ENCODE data around the gene ZNF622.

The ZNF622 gene

DNA sequence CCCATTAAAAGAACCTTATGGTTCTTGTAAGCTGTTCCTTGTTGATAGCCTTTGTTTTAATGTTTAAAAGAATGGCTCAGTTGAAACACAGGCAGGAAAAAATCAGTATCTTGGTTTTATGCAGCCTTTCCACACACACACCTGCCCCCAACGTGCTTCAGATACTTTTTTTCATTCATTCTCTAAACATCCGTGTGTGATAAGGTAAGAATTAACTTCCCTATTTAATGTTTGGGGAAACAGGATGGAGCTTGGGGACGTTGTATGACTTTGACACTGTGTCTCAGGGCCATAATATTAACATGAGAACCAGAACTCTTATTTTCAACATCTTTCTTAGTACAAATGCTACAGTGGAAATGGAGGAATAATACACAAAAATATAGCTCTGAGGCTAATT, 5.8 kb upstream of the ZNF622 start:
- H3K27me3 Mint-ChIP-seq (ENCODE audit: low read depth) = no peaks in the 10 kb centered on the region
- H3K27ac Mint-ChIP-seq = no peak overlapping the region
- no peaks in the 10 kb centered on the region for H3K9me3 Mint-ChIP-seq
- no peak overlapping the region for H3K4me3 Mint-ChIP-seq
- TF ChIP-seq, protein P1, sequence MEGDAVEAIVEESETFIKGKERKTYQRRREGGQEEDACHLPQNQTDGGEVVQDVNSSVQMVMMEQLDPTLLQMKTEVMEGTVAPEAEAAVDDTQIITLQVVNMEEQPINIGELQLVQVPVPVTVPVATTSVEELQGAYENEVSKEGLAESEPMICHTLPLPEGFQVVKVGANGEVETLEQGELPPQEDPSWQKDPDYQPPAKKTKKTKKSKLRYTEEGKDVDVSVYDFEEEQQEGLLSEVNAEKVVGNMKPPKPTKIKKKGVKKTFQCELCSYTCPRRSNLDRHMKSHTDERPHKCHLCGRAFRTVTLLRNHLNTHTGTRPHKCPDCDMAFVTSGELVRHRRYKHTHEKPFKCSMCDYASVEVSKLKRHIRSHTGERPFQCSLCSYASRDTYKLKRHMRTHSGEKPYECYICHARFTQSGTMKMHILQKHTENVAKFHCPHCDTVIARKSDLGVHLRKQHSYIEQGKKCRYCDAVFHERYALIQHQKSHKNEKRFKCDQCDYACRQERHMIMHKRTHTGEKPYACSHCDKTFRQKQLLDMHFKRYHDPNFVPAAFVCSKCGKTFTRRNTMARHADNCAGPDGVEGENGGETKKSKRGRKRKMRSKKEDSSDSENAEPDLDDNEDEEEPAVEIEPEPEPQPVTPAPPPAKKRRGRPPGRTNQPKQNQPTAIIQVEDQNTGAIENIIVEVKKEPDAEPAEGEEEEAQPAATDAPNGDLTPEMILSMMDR (IDR thresholded peaks at IDR 0.05; ENCODE audit: unreplicated experiment in 3 of 3) = no peak
- H3K36me3 Mint-ChIP-seq (ENCODE audit: low read depth) = peaks cover 4% of the 10 kb centered on the region
- H3K4me1 Mint-ChIP-seq = peaks cover 34% of the 10 kb centered on the region

DNA sequence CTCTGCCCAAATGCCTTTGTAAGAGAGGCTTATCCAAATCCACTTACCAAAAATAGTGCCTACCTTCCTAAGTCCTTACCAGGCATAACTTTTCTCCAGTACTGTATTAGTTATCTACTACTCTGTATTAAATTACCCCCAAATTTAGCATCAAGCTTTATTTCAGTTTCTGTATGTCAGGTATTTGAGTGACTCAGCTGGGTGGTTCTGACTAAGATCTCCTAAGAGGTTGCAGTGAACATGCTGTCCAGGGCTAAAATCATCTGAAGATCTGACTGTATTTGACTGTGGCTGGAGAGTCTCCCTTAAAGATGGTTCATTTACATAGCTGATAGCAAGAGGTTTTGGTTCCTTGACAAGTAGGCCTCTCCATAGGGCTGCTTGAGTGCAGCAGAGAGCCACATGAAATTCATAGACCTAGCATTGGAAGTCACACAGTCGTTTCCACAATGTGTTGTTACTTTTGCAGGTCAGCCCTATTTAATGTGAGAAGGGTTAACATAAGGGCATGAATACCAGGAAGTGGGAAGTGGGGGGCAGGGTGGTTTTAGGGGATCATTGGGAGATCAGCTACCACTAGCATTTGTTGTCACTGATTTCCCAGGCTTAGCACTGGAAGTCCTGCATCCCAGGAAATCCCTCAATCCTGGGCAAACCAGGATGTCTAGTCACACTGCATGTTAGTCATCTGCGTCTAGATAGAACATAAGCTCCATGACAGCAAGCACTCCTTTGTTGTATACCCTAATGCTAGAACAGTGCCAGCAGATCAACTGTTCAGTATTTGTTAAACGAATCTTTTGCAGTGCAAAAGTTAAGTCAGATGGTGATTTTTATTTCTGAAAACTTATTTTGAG, 2.0 kb upstream of the ZNF622 start:
- TF ChIP-seq, protein P1 (IDR thresholded peaks at IDR 0.05; ENCODE audit: unreplicated experiment in 3 of 3) = no peak
- peak overlapping the region; percentile 80 to 93 (median 92) for H3K27ac Mint-ChIP-seq
- H3K4me1 Mint-ChIP-seq = peaks cover 64% of the 10 kb centered on the region
- H3K27me3 Mint-ChIP-seq (ENCODE audit: low read depth) = no peaks in the 10 kb centered on the region
- peak overlapping the region; percentile 93 to 99 (median 99) for H3K4me3 Mint-ChIP-seq
- H3K9me3 Mint-ChIP-seq = no peaks in the 10 kb centered on the region
- H3K36me3 Mint-ChIP-seq (ENCODE audit: low read depth) = peaks cover 13% of the 10 kb centered on the region

DNA sequence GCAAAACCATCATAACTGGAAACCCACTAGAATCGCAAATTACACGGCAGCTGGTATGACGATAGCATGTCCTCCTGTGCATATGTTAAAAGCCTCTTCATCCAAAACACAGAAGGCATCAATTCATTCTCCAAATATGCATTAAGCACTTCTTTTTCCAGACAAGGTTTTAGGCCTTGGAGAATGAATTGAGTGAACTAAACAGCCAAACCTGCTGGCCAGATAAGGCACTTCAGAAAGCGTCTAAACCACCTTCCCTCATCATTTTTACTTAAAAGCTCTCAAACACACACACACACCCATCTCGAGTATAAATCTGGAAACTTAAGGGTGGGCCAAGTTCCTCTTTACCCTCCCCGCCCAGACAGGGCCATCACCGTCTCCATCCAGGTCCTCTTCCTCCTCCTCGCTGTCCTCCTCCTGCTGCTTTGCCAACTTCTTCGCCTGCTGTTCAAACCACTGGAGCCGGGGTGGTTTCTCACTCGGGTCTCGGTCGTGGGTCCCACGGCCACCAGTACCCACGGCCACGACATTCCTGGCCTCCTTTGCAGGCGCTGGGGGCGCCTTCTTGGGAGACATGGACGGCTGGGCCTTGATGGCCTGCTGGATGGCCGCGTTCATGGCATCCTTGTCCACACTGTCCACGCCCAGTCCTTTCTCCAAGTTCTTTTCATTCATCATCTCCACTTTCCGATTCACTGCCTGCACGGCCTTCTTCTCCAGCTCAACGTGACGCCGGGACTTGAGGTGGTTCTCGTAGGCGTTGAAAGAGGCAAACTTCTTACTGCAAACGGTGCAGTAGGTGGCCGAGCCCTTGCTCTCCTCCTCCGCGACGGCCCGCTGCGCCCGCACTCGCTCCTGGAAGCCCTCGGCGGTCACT, 696 bp downstream of the ZNF622 start:
- Mint-ChIP-seq H3K27me3 (ENCODE audit: low read depth) (no peaks in the 10 kb centered on the region), H3K27ac (peak overlapping the region; percentile 93 to 98 (median 95)), H3K36me3 (ENCODE audit: low read depth) (peaks cover 31% of the 10 kb centered on the region), H3K4me3 (peak overlapping the region; percentile 93 to 99 (median 99)), H3K9me3 (no peaks in the 10 kb centered on the region), H3K4me1 (peaks cover 82% of the 10 kb centered on the region)
- TF ChIP-seq, protein P1 (IDR thresholded peaks at IDR 0.05; ENCODE audit: unreplicated experiment in 3 of 3) = no peak

DNA sequence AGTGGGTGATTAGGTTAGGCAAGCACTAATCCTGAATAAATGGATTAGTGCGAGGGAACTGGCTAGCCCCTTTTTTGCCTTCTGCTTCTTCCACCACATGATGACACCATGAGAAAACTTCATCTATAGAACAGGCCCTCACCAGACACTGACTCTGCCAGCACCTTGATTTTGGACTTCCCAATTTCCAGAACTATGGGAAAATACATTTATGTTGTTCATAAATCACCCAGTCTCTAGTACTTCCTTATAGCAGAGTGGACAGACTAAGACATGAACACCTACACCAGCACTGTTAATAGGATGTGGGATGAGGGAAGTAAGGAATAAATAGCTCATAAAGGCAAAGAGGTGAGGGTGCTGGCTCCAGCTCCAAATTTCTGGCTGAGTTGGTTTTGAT, 1.4 kb downstream of the ZNF622 start:
- H3K27me3 Mint-ChIP-seq (ENCODE audit: low read depth) = no peaks in the 10 kb centered on the region
- peaks cover 37% of the 10 kb centered on the region for H3K36me3 Mint-ChIP-seq (ENCODE audit: low read depth)
- TF ChIP-seq, protein P1 (IDR thresholded peaks at IDR 0.05; ENCODE audit: unreplicated experiment in 3 of 3) = no peak
- H3K9me3 Mint-ChIP-seq = no peaks in the 10 kb centered on the region
- H3K4me1 Mint-ChIP-seq = peaks cover 81% of the 10 kb centered on the region
- H3K4me3 Mint-ChIP-seq = peak overlapping the region; percentile 93 to 99 (median 99)
- H3K27ac Mint-ChIP-seq = peak overlapping the region in 1 of 3 experiments; percentile 93

DNA sequence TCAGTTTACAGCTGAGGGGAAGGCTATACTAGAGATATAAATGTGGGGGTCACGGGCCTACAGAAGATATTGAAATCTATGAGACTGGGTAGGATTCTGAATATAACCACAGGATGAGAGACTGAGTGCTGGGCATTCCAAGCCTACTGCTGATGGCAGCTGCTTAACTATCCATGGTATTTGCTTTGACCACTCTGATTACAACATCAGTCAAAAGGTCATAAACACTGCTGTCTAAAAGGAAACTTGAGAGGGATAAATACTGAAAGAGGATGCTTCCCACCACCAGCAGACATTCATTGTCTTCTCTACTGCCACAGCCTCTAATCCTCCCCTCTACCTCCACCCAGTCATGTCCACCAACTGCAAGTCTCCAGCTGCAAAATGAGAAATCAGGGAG, 3.8 kb downstream of the ZNF622 start:
- H3K4me1 Mint-ChIP-seq = peaks cover 58% of the 10 kb centered on the region
- no peaks in the 10 kb centered on the region for H3K27me3 Mint-ChIP-seq (ENCODE audit: low read depth)
- TF ChIP-seq, protein P1 (IDR thresholded peaks at IDR 0.05; ENCODE audit: unreplicated experiment in 3 of 3) = no peak
- no peak overlapping the region for H3K27ac Mint-ChIP-seq
- H3K9me3 Mint-ChIP-seq = no peaks in the 10 kb centered on the region
- H3K36me3 Mint-ChIP-seq (ENCODE audit: low read depth) = peaks cover 40% of the 10 kb centered on the region
- H3K4me3 Mint-ChIP-seq = peak overlapping the region; percentile 10 to 68 (median 33)
